MCF 10A (cell line): ENCODE measurements around the gene KIF21A. TPM values are rescaled to one million over a fixed set of nuclear protein-coding genes. Genes with fewer than 3 reads are reported as not detected.
A peak's percentile ranks its signal among the peaks of the same experiment; 100 is the strongest.

Source experiments
- BruUV-seq: library from RNA; stranded (reverse); fragments of 400-500 nt; replicated peaks from 2 replicates; lab custom pipeline; 2021; lab: Mats Ljungman, UMichigan
- CTCF ChIA-PET: fragments of 300-600 bp; sonication (Branson Sonifier 250); formaldehyde crosslinking; extraction: SDS; loops from one replicate; lab custom pipeline; 2021; ENCODE audit warnings: antibody characterized with exemption, inconsistent platforms; lab: Yijun Ruan, JAX
- POLR2A ChIA-PET: fragments of 300-600, 350-650 bp; sonication (Branson Sonifier 250); formaldehyde crosslinking; extraction: SDS; loops from one replicate; lab custom pipeline; 2020; ENCODE audit warnings: antibody characterized with exemption, inconsistent platforms; lab: Yijun Ruan, JAX
- DNase-seq: peaks from one replicate; pipeline ENCODE4 v3.0.0-alpha.2; 2018; ENCODE audit not compliant: unreplicated experiment
- H3K27ac Mint-ChIP-seq: one replicate; pipeline ENCODE4 v1.8.0; 2022; ENCODE audit warnings: mild to moderate bottlenecking, low read depth, mixed read lengths; ENCODE audit not compliant: unreplicated experiment
- H3K27me3 Mint-ChIP-seq: one replicate; pipeline ENCODE4 v1.8.0; 2022; ENCODE audit warnings: mixed read lengths; ENCODE audit not compliant: insufficient read depth, unreplicated experiment
- H3K36me3 Mint-ChIP-seq: one replicate; pipeline ENCODE4 v1.8.0; 2022; ENCODE audit warnings: mild to moderate bottlenecking, moderate library complexity, mixed read lengths; ENCODE audit not compliant: insufficient read depth, unreplicated experiment
- H3K4me1 Mint-ChIP-seq: one replicate; pipeline ENCODE4 v1.8.0; 2022; ENCODE audit warnings: mixed read lengths; ENCODE audit not compliant: insufficient read depth, unreplicated experiment
- H3K4me3 Mint-ChIP-seq: one replicate; pipeline ENCODE4 v1.8.0; 2022; ENCODE audit warnings: mild to moderate bottlenecking, moderate library complexity, mixed read lengths; ENCODE audit not compliant: unreplicated experiment
- H3K9me3 Mint-ChIP-seq: one replicate; pipeline ENCODE4 v1.8.0; 2022; ENCODE audit warnings: mixed read lengths; ENCODE audit not compliant: unreplicated experiment
- intact Hi-C: fragments of 100-400 bp; cut with micrococcal nuclease; formaldehyde crosslinking; loops from 2 replicates; pipeline ENCODE4 v1.14.1; 2022
- total RNA-seq: library from RNA; stranded (reverse); gene quantifications from 2 replicates; pipeline ENCODE4 v1.2.3, GENCODE V29; 2022
- TF ChIP-seq, protein P1 (sequence below): fragments of 200-600 bp; IDR thresholded peaks from one replicate; pipeline ENCODE4 v1.8.0; 2022; ENCODE audit warnings: antibody characterized with exemption, mild to moderate bottlenecking; ENCODE audit not compliant: unreplicated experiment

Gene KIF21A
- total RNA-seq, 1 experiment from 2014 or later, result 53.8 TPM

DNA sequence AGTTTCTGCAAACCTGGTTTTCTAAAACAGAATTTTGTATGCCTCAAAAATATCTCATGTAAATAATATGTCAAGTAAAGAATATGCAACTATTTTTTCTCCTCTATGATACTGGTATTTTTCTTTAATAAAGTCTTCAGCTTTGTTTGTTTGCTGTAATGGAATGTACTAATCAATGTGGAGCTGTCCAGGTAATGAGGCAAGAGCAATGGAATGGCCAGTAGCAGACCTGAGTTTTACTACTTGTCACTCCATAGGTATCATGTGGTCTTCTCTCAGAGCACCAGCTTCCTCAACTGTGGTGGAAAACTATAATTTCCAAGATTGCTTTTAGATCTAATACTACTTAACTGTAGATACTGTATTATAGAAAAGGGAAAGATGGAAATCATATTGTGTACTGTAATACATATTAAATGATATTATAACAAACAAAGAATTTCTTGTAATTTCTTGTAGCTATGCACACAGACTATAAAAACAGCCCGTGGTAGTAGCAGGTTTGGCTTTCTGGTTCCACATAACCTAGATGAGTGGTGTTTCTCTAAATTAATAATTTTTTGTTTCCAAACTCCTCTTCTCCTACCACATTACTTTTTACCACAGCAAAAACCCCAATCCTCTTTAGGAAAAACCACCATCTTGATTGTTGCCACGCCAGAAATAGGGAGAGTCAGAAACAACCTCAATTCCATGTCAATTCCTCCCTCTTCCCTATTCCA is 70.6 kb downstream of the KIF21A start:
- Mint-ChIP-seq H3K36me3 (peaks cover 4% of the 10 kb centered on the region), H3K27me3 (no peaks in the 10 kb centered on the region), H3K9me3 (no peaks in the 10 kb centered on the region), H3K4me3 (no peak overlapping the region), H3K27ac (peak overlapping the region; percentile 32), H3K4me1 (peaks cover 12% of the 10 kb centered on the region)
- CTCF ChIA-PET, result no interaction called here
- POLR2A ChIA-PET, result interaction anchor here (1.3 to 1.5 kb wide), 2 partner anchors 12 to 69 kb away, joined by 3 read pairs; no protein-coding TSS in a partner anchor
- intact Hi-C loops, result no loop called here
- TF ChIP-seq, protein P1, sequence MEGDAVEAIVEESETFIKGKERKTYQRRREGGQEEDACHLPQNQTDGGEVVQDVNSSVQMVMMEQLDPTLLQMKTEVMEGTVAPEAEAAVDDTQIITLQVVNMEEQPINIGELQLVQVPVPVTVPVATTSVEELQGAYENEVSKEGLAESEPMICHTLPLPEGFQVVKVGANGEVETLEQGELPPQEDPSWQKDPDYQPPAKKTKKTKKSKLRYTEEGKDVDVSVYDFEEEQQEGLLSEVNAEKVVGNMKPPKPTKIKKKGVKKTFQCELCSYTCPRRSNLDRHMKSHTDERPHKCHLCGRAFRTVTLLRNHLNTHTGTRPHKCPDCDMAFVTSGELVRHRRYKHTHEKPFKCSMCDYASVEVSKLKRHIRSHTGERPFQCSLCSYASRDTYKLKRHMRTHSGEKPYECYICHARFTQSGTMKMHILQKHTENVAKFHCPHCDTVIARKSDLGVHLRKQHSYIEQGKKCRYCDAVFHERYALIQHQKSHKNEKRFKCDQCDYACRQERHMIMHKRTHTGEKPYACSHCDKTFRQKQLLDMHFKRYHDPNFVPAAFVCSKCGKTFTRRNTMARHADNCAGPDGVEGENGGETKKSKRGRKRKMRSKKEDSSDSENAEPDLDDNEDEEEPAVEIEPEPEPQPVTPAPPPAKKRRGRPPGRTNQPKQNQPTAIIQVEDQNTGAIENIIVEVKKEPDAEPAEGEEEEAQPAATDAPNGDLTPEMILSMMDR, result no peak
- BruUV-seq, result no TSS peak
- DNase-seq, result no peak

DNA sequence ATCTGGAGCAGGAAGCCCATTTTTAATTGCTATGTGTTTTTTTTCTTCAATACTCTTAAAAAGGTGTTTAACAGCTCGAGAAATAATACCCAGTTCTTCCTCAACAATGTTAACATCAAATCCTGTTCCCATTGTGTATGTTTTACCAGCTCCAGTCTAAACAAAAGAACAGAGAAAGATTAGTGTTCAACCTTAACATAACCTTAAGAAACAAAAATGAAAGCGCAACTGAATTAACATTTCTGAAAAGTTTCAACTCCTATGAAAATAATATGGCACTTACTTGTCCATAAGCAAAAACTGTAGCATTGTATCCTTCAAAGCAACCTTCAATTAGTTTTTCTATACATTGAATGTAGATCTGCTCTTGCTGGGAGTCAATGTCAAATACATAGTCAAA is 73.2 kb downstream of the KIF21A start:
- BruUV-seq, result no TSS peak

DNA sequence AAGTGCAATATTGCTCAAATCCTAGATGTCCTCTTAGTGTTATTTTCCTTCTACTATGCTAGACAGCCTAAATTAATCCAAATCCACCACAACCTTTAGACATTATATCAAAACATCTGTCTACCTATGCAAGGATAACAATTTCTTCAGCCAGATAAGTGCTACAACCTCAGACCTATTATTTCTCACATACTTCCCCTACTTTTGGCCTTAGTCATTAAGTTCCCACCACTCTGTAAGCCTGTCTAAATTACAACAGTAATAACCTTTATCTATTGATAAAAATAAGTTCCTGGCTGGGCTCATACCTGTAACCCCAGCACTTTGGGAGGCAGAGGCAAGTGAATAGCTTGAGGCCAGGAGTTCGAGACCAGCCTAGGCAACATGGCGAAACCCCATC is 74.0 kb downstream of the KIF21A start:
- no peak overlapping the region for H3K27ac Mint-ChIP-seq
- DNase-seq, result no peak
- H3K36me3 Mint-ChIP-seq, result peaks cover 28% of the 10 kb centered on the region
- H3K4me1 Mint-ChIP-seq, result peaks cover 12% of the 10 kb centered on the region
- intact Hi-C loops, result loop anchor here (5.0 kb wide), 3 partner anchors 58 to 133 kb away; partner anchors contain the start of gene KIF21A
- no TSS peak for BruUV-seq
- H3K9me3 Mint-ChIP-seq, result no peaks in the 10 kb centered on the region
- H3K4me3 Mint-ChIP-seq, result no peak overlapping the region
- H3K27me3 Mint-ChIP-seq, result no peaks in the 10 kb centered on the region
- POLR2A ChIA-PET, result interaction anchor here (0.7 kb wide), 1 partner anchor 16 kb away, joined by 5 read pairs; no protein-coding TSS in a partner anchor
- TF ChIP-seq, protein P1, result no peak
- CTCF ChIA-PET, result no interaction called here

More for the DNA sequence above, 73.2 kb downstream of the KIF21A start:
- no peak overlapping the region for H3K4me3 Mint-ChIP-seq
- TF ChIP-seq, protein P1, result no peak
- no peaks in the 10 kb centered on the region for H3K27me3 Mint-ChIP-seq
- no peak for DNase-seq
- no peak overlapping the region for H3K27ac Mint-ChIP-seq
- ChIA-PET CTCF (interaction anchor here (0.5 kb wide), 1 partner anchor 22 kb away, joined by 4 read pairs; no protein-coding TSS in a partner anchor), POLR2A (interaction anchor here (0.5 kb wide), 1 partner anchor 42 kb away, joined by 4 read pairs; no protein-coding TSS in a partner anchor)
- peaks cover 12% of the 10 kb centered on the region for H3K4me1 Mint-ChIP-seq
- intact Hi-C loops, result loop anchor here (5.0 kb wide), 3 partner anchors 58 to 133 kb away; partner anchors contain the start of gene KIF21A
- peaks cover 26% of the 10 kb centered on the region for H3K36me3 Mint-ChIP-seq
- no peaks in the 10 kb centered on the region for H3K9me3 Mint-ChIP-seq

DNA sequence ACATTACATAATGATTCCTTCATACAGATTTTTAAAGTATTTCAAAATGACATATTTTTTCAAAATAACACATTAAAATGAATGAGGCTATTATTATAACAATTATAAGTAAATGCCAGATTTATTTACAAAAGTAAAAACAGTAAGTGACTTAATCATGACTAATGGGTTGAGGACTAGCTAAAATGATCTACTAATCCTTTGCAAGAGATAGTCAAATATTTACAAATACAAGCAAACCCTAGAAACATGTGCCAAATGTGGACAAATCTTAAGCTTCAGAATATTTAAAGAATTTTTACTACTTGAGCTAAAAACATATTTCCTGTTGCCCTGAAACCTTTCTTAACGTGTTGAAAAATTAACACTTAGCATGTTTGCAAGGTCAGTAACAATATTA is 74.8 kb downstream of the KIF21A start:
- ChIA-PET CTCF (interaction anchor here (0.6 to 1.4 kb wide), 2 partner anchors 11 to 238 kb away, joined by 3 read pairs; no protein-coding TSS in a partner anchor), POLR2A (interaction anchor here (0.6 to 3.5 kb wide), 2 partner anchors 75 to 280 kb away, joined by 3 to 11 read pairs; partner anchors contain the start of gene KIF21A)
- Mint-ChIP-seq H3K36me3 (peaks cover 33% of the 10 kb centered on the region), H3K4me1 (peaks cover 8% of the 10 kb centered on the region), H3K27ac (no peak overlapping the region), H3K27me3 (no peaks in the 10 kb centered on the region), H3K9me3 (no peaks in the 10 kb centered on the region), H3K4me3 (no peak overlapping the region)
- TF ChIP-seq, protein P1, result no peak
- no TSS peak for BruUV-seq
- no peak for DNase-seq
- intact Hi-C loops, result loop anchor here (5.0 kb wide), 3 partner anchors 59 to 134 kb away; partner anchors contain the start of gene KIF21A
